PC-9 (cell line): ENCODE measurements around the gene PRKCA.

Experiments
- EZH2 ChIP-seq: fragments of 200-600 bp; sonication (generic); IDR thresholded peaks from 2 replicates; pipeline ENCODE4 v1.8.0; 2017; ENCODE audit warnings: antibody characterized with exemption, low read depth
- TF ChIP-seq, protein P1 (sequence below): fragments of 200-600 bp; sonication (generic); conservative IDR thresholded peaks from 2 replicates; pipeline ENCODE4 v1.6.1; 2017; ENCODE audit warnings: mixed run types, antibody characterized with exemption, mild to moderate bottlenecking, moderate library complexity

DNA sequence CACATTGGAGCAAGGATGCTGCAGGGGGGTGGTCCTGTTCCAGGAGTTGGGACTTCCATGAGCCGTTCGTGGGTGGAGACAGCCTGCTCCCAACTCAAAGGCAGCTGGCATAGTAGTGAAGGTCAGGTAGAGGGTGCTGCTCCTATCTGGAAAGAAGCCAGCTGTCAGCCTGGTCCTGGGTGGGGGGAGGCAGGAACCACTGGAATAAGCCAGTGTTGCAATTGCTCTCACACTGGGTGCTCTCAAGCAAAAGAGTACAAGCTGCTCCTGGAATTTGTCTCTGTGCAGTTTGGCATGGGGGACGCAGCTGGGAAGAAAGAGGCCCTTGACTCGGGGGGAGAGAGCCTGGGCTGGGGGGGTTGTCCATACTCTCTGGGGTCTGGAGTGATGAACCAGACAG, 541.2 kb downstream of the PRKCA start:
- TF ChIP-seq, protein P1, sequence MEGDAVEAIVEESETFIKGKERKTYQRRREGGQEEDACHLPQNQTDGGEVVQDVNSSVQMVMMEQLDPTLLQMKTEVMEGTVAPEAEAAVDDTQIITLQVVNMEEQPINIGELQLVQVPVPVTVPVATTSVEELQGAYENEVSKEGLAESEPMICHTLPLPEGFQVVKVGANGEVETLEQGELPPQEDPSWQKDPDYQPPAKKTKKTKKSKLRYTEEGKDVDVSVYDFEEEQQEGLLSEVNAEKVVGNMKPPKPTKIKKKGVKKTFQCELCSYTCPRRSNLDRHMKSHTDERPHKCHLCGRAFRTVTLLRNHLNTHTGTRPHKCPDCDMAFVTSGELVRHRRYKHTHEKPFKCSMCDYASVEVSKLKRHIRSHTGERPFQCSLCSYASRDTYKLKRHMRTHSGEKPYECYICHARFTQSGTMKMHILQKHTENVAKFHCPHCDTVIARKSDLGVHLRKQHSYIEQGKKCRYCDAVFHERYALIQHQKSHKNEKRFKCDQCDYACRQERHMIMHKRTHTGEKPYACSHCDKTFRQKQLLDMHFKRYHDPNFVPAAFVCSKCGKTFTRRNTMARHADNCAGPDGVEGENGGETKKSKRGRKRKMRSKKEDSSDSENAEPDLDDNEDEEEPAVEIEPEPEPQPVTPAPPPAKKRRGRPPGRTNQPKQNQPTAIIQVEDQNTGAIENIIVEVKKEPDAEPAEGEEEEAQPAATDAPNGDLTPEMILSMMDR = no peak
- no peak for TF ChIP-seq EZH2
